Dendritic cell treated with granulocyte-macrophage colony-stimulating factor and Interleukin-4, amounts not matched to agents 40 ng/mL and 50 ng/mL, for 4 days (primary cell): ENCODE data around the gene GNAT3.

Experiments
- H3K27ac Mint-ChIP-seq: one replicate; pipeline ENCODE4 v1.8.0; 2022; ENCODE audit warnings: mild to moderate bottlenecking, mixed read lengths
- H3K27me3 Mint-ChIP-seq: one replicate; pipeline ENCODE4 v1.8.0; 2022; ENCODE audit warnings: mild to moderate bottlenecking, mixed read lengths
- H3K36me3 Mint-ChIP-seq: one replicate; pipeline ENCODE4 v1.8.0; 2022; ENCODE audit warnings: low read depth, mixed read lengths
- H3K4me1 Mint-ChIP-seq: one replicate; pipeline ENCODE4 v1.8.0; 2022; ENCODE audit warnings: low read depth, mixed read lengths
- H3K4me3 Mint-ChIP-seq: one replicate; pipeline ENCODE4 v1.8.0; 2022; ENCODE audit warnings: mild to moderate bottlenecking, moderate library complexity, mixed read lengths
- H3K9me3 Mint-ChIP-seq: one replicate; pipeline ENCODE4 v1.8.0; 2022; ENCODE audit warnings: mixed read lengths
- intact Hi-C: fragments of 100-400 bp; cut with micrococcal nuclease; formaldehyde crosslinking; loops from one replicate; pipeline ENCODE4 v1.15.0; 2022

GNAT3 gene

DNA sequence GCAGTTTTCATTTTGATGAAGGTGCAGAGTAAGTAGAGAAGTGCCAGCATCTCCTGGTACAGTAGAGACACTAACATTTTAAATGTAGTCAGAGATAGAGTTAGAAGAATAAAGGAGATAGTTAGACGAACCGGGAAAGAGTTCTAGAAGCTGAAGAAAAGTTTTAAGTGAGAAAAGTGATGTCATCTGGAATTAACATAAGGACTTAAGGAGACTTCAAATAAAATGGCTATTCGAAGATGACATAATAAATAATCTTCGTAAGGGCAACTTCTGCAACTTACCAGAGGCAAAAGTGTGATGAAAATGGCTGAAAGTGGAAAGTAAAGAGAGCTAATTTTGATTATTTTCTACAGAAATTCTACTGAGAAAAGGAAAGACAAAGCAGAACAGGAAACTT, 20.4 kb downstream of the GNAT3 start:
- intact Hi-C loops = no loop called here
- Mint-ChIP-seq H3K27me3 (no peaks in the 10 kb centered on the region), H3K4me3 (no peak overlapping the region), H3K36me3 (no peaks in the 10 kb centered on the region), H3K9me3 (no peaks in the 10 kb centered on the region), H3K27ac (no peak overlapping the region), H3K4me1 (peaks cover 6% of the 10 kb centered on the region)

DNA sequence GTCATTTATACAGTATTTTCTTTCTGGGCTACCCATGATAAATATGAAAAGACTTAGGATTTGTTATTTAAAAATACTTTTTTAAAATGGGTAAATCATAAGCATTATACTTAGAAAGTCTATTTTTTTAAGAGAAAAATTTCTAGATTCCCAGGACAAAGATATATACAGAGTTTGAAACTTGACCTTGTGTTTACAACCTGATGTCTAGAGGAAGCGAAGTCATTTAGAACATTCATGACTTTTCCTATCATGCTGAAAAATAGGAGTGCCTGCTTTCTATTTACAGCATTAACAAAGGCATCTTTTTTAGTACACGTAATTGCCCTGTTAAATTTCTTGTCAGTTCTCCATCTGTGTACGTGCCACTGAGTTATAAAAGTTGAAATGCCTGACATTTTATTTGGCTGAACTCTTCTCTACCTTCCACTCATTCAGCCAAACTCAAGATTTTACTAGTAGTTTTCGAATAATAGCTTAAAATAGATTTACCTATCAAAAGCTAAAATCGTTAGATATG, 23.0 kb downstream of the GNAT3 start:
- no peaks in the 10 kb centered on the region for H3K36me3 Mint-ChIP-seq
- intact Hi-C loops = no loop called here
- H3K4me1 Mint-ChIP-seq = peaks cover 6% of the 10 kb centered on the region
- no peak overlapping the region for H3K27ac Mint-ChIP-seq
- peaks cover under 1% of the 10 kb centered on the region for H3K9me3 Mint-ChIP-seq
- H3K4me3 Mint-ChIP-seq = no peak overlapping the region
- H3K27me3 Mint-ChIP-seq = no peaks in the 10 kb centered on the region

DNA sequence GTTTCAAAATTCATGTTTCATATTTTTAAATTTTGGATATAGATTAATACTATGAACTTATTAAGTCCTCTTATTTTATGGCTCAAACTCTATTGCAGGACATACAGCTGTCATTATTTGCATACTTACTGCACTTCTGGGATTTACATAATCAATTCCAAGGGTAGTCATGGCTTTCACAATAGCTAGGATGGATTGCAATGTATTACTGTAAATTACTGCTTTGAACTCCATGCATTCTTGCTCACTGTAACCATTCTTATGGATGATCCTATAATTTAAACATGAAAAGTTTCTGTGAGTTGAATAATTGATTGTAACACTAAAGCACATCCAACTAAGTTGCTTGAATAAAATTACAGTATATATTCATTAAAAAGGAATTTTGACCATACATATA, 23.5 kb downstream of the GNAT3 start:
- H3K4me3 Mint-ChIP-seq = no peak overlapping the region
- intact Hi-C loops = no loop called here
- peaks cover 5% of the 10 kb centered on the region for H3K9me3 Mint-ChIP-seq
- H3K4me1 Mint-ChIP-seq = peaks cover 6% of the 10 kb centered on the region
- H3K27me3 Mint-ChIP-seq = no peaks in the 10 kb centered on the region
- no peak overlapping the region for H3K27ac Mint-ChIP-seq
- no peaks in the 10 kb centered on the region for H3K36me3 Mint-ChIP-seq

DNA sequence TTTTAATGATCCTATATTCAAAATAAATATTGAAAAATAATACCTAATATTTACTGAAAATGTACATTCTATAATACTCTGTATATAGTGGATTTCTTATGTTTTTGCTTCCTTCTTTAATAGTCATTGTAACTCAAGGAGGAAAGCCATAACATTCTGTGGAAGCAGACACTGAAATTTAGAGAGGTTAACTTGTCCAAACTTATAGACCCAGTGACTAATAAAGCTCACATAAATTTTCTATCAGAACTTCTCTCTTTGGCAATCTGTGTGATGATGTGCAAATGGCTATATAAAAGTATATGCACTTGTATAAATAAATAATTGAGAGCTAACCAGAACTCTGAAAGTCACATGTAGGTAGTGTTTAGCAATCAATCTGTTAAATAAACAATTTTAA, 26.1 kb downstream of the GNAT3 start:
- Mint-ChIP-seq H3K36me3 (no peaks in the 10 kb centered on the region), H3K4me3 (no peak overlapping the region)

DNA sequence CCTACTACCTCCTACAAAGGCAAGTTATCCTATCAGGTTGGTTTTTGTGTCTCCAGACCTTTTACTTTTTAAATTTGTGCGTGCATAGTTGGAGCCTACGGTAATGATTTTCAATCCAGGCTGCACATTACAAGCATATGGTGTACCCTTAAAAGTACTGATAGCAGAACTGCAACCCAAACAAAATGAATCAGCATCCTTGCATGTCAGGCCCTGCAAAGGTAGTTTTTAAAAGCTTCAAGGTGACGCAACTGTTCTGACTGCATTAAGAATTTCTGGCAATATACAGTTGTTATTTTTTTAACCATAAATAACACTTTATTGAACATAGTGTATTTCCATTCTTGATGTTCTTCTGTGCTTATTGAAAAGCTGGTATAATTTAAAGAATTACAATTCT, 28.9 kb downstream of the GNAT3 start:
- Mint-ChIP-seq H3K27me3 (no peaks in the 10 kb centered on the region), H3K36me3 (no peaks in the 10 kb centered on the region), H3K9me3 (peaks cover 8% of the 10 kb centered on the region), H3K4me3 (no peak overlapping the region), H3K4me1 (peaks cover 6% of the 10 kb centered on the region), H3K27ac (no peak overlapping the region)
- intact Hi-C loops = no loop called here

More for the DNA sequence above, 26.1 kb downstream of the GNAT3 start:
- Mint-ChIP-seq H3K9me3 (peaks cover 8% of the 10 kb centered on the region), H3K27ac (no peak overlapping the region), H3K27me3 (no peaks in the 10 kb centered on the region), H3K4me1 (peaks cover 6% of the 10 kb centered on the region)
- intact Hi-C loops = no loop called here

DNA sequence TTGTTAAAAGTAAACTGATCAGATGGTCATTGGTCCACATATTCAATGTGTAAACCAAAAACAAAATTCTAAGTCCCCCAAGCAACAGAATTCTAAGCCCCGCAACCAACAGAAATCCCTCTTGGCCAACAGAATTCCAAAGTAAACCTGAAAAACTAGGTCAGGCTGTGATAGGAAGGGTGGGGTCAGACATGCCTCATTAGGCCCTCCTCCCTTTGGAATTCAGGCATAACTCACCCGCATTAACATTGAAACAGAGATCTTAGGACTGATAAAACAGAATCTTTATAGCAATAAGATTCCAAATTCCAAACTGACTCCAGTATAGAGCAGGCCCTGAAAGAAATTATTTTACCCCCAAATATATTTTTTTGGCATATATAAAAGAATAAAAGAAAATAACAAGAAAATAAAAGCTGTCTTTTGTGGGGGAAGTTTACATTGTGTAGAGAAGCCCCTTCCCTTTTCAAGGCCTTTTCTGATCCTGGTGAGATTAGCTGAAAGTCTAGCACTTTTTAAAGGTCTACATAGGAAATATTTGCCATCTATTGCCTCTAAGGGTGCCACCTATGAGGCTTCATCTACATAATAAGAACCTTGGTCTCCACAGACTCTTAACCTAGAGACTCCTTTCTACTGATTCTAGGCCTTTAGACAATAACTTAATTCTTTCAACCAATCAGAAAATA, 30.5 kb downstream of the GNAT3 start:
- no peaks in the 10 kb centered on the region for H3K4me1 Mint-ChIP-seq
- no peaks in the 10 kb centered on the region for H3K36me3 Mint-ChIP-seq
- H3K9me3 Mint-ChIP-seq = peaks cover 8% of the 10 kb centered on the region
- H3K4me3 Mint-ChIP-seq = no peak overlapping the region
- H3K27ac Mint-ChIP-seq = no peak overlapping the region
- no peaks in the 10 kb centered on the region for H3K27me3 Mint-ChIP-seq
- intact Hi-C loops = no loop called here

DNA sequence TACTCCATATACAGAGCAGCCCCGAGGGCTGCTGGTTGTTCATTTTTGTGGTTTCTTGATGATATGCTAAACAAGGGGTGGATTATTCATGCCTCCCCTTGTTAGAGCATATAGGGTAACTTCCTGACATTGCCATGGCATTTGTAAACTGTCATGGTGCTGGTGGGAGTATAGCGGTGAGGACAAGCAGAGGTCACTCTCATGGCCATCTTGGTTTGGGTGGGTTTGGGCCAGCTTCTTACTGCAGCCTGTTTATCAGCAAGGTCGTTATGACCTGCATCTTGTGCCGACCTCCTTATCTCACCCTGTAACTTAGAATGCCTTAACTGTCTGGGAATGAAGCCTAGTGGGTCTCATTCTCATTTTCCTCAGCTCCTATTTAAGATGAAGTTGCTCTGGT, 31.3 kb downstream of the GNAT3 start:
- H3K27me3 Mint-ChIP-seq = no peaks in the 10 kb centered on the region
- no peak overlapping the region for H3K27ac Mint-ChIP-seq
- H3K9me3 Mint-ChIP-seq = peaks cover 8% of the 10 kb centered on the region
- no peaks in the 10 kb centered on the region for H3K4me1 Mint-ChIP-seq
- no peaks in the 10 kb centered on the region for H3K36me3 Mint-ChIP-seq
- intact Hi-C loops = no loop called here
- H3K4me3 Mint-ChIP-seq = no peak overlapping the region

DNA sequence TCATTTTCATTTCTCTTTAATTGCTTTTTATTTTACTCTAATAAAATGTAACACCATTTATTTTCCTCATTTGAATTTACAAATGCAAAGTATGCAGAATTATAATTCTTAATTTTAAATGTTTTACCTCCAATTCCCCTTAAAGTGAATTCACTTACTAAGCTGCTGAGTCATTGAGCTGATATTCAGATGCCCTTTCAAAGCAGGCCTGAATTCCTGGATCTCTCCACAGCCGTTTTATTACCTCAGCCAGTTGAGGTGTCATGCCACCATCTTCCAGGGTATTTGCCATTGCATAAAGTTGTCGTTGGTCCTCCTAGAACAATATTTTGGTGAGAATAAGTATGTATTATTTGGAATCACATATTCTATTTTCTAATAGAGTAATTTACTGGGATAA, 33.2 kb downstream of the GNAT3 start:
- no peaks in the 10 kb centered on the region for H3K4me1 Mint-ChIP-seq
- no peaks in the 10 kb centered on the region for H3K27me3 Mint-ChIP-seq
- no peak overlapping the region for H3K27ac Mint-ChIP-seq
- H3K36me3 Mint-ChIP-seq = no peaks in the 10 kb centered on the region
- H3K9me3 Mint-ChIP-seq = peaks cover 6% of the 10 kb centered on the region
- intact Hi-C loops = no loop called here
- no peak overlapping the region for H3K4me3 Mint-ChIP-seq

DNA sequence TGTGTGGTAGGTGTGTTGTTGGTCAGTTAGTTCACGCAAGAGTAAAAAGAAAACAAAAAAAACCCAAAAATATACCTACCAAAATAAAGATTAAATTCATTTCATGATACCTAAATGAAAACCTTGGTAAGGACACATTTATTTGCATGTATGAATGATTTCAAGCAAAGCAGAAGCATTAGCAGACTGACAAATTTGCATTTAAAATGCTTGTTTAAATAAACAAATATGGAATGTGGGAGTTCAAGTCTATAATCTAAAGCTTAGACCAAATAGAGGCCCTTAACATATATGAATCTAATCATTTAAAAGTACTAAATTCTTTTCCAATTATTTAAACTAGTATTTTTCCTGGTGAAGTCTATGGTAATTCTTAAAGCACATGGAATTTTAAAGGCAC, 35.8 kb downstream of the GNAT3 start:
- Mint-ChIP-seq H3K4me3 (no peak overlapping the region), H3K9me3 (no peaks in the 10 kb centered on the region), H3K4me1 (no peaks in the 10 kb centered on the region), H3K36me3 (no peaks in the 10 kb centered on the region), H3K27me3 (no peaks in the 10 kb centered on the region), H3K27ac (no peak overlapping the region)
- intact Hi-C loops = no loop called here

DNA sequence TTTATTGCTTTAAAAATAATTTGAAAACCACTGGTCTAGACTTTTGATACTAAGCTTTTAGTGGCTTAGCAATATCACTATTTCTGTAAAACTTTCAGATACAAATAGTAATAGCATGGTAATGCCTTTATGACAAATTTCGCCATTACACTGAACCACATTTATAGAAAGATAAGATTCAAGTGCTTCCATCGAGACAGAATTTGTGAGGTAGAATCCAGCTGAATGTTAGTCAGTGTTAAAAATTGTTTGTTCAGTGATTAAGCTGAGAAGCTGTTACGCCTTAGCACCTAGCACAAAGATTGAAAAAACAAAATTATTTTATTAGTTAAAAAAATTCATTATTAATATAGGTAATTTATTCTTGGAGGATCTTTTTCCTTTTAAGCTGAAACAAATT, 36.5 kb downstream of the GNAT3 start:
- Mint-ChIP-seq H3K27me3 (no peaks in the 10 kb centered on the region), H3K27ac (no peak overlapping the region), H3K36me3 (no peaks in the 10 kb centered on the region), H3K4me1 (no peaks in the 10 kb centered on the region), H3K4me3 (no peak overlapping the region), H3K9me3 (no peaks in the 10 kb centered on the region)
- intact Hi-C loops = no loop called here

DNA sequence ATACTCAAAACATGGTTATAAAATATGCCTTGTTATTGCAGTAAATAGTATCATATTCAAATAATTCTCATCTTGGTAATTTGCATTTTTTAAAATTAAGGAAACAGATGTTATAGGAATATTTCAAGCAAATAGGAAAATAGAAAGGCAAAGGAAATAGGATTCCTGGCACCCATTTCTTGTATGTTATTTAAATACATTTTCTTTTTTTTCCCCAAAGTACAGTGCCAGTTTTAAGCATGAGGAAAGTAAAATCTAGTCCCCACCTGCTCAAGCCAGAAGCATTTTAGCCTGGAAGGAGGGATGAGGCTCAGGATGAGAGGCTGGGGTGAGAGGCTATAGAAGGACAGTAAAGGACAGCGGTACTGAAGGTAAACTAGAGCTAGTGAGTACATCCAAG, 38.1 kb downstream of the GNAT3 start:
- Mint-ChIP-seq H3K36me3 (no peaks in the 10 kb centered on the region), H3K27me3 (no peaks in the 10 kb centered on the region), H3K27ac (no peak overlapping the region), H3K4me3 (no peak overlapping the region), H3K9me3 (no peaks in the 10 kb centered on the region), H3K4me1 (no peaks in the 10 kb centered on the region)
- intact Hi-C loops = no loop called here

DNA sequence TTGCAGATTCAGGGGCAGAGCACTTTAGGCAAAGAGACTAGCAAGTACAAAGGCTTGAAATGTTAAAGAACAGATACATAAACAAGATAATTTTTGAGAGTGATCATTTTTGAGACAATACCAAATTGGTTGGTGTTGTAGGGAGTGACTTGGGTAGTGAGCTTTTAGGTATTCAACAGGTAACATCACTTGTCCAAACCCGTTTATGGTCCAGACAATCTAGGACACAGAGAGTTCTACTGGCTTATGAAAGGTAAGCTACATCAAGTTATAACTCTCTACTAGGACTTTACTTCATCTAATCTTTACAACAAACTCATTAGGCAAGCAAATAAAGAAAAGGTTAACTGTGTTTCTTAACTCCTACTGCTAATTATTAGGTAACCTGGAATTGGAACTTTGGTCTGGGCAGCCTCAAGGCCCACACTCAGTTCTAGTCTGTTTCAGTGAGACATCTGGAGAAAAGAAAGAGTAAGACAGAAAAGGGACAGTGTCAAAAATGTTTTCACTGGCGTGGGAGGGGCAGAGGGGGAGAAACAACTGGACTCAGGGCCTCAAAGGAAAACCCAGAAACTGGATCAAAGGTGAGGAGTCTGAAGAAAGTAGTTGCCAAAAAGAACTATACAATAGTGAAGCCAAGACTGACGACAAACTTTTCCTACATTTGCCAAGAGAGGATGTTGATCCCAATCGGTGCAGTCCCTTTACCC, 39.2 kb downstream of the GNAT3 start:
- no peaks in the 10 kb centered on the region for H3K9me3 Mint-ChIP-seq
- no peak overlapping the region for H3K4me3 Mint-ChIP-seq
- H3K27ac Mint-ChIP-seq = no peak overlapping the region
- H3K27me3 Mint-ChIP-seq = no peaks in the 10 kb centered on the region
- intact Hi-C loops = no loop called here
- H3K4me1 Mint-ChIP-seq = no peaks in the 10 kb centered on the region
- no peaks in the 10 kb centered on the region for H3K36me3 Mint-ChIP-seq

DNA sequence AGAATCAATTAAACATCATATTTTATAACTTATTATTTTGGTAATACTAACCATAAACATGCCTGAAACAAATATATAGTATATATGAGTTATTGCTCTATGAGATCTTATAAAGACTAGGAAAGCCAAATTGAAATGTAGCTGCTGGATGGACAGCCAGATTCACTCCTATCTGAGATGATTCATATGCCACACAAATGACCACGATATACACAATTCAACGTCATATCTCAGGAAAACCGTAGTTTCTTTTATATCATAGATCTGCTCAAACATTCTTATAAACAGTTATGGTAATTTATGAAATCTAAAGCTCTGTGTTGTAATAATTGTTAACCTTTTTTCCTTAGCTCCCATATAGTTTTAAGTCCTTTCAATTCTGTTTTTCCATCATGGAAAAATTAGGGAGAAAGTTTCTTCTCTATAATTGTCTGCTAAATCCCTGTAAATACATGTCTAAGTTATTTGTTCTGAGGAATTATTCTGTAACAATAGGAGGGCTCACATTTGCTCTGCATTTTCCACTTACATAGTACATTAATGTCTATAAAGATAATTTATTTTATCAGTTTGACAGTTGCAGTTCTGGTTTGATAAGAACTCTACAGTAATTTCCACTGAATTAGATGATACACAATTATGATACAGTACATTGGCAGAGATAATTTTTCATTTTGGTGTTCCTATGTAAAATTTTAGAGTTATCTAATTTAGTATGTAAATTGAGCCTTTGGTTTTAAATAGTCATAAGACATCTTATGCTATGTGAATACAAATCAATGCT, 42.7 kb downstream of the GNAT3 start:
- H3K27me3 Mint-ChIP-seq = no peaks in the 10 kb centered on the region
- no peaks in the 10 kb centered on the region for H3K4me1 Mint-ChIP-seq
- no peak overlapping the region for H3K4me3 Mint-ChIP-seq
- no peak overlapping the region for H3K27ac Mint-ChIP-seq
- no peaks in the 10 kb centered on the region for H3K9me3 Mint-ChIP-seq
- no peaks in the 10 kb centered on the region for H3K36me3 Mint-ChIP-seq
- intact Hi-C loops = no loop called here

DNA sequence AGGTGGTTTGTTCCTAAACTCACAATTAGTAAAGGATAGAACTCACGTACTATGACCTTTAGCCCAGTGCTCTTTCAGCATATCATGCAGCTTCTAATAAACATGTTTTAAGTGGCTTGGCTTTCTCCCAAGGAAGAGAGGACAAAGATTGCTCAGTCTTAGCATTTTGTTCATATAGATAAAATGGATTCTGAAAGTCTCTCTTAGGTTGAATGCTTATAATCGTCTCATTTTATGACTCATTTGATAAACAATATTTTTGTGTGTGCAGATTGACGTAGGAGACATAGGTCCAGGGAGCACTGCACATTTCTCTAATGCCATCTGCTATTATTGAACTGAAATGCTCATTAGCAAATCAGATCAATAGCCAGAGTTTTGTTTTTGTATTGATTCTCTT, 44.8 kb downstream of the GNAT3 start:
- no peak overlapping the region for H3K27ac Mint-ChIP-seq
- H3K4me3 Mint-ChIP-seq = no peak overlapping the region
- intact Hi-C loops = no loop called here
- no peaks in the 10 kb centered on the region for H3K27me3 Mint-ChIP-seq
- no peaks in the 10 kb centered on the region for H3K9me3 Mint-ChIP-seq
- no peaks in the 10 kb centered on the region for H3K36me3 Mint-ChIP-seq
- no peaks in the 10 kb centered on the region for H3K4me1 Mint-ChIP-seq
